HEK293 (cell line): ENCODE measurements around the gene RAB9A.

Source experiments
- GLIS1 ChIP-seq: fragments of 450-650 bp; formaldehyde crosslinking; IDR thresholded peaks from 2 replicates; pipeline ENCODE4 v1.5.1; 2016; ENCODE audit warnings: missing biosample characterization, missing genetic modification characterization
- GLIS2 ChIP-seq: fragments of 450-650 bp; formaldehyde crosslinking; IDR thresholded peaks from 2 replicates; pipeline ENCODE4 v1.5.1; 2016; ENCODE audit warnings: missing biosample characterization, missing genetic modification characterization
- HOXA7 ChIP-seq: sonication (generic); formaldehyde crosslinking; IDR thresholded peaks from 2 replicates; pipeline ENCODE4 v1.8.1; 2022; ENCODE audit warnings: missing genetic modification reagents, borderline replicate concordance
- IKZF3 ChIP-seq: fragments of 450-650 bp; IDR thresholded peaks from 2 replicates; pipeline ENCODE4 v1.5.0; 2018; ENCODE audit warnings: missing biosample characterization, mild to moderate bottlenecking, missing genetic modification characterization, moderate library complexity
- KLF10 ChIP-seq: fragments of 450-650 bp; IDR thresholded peaks from 2 replicates; pipeline ENCODE4 v1.5.1; 2018; ENCODE audit warnings: missing biosample characterization, mild to moderate bottlenecking, missing genetic modification characterization
- KLF9 ChIP-seq: fragments of 450-650 bp; formaldehyde crosslinking; IDR thresholded peaks from 2 replicates; pipeline ENCODE4 v1.5.1; 2016; ENCODE audit warnings: missing biosample characterization, missing genetic modification characterization, low read depth
- MYNN ChIP-seq: fragments of 450-650 bp; formaldehyde crosslinking; IDR thresholded peaks from 2 replicates; pipeline ENCODE4 v1.5.1; 2016; ENCODE audit warnings: missing biosample characterization, missing genetic modification characterization, borderline replicate concordance
- SP7 ChIP-seq: fragments of 450-650 bp; formaldehyde crosslinking; IDR thresholded peaks from 2 replicates; pipeline ENCODE4 v1.5.1; 2016; ENCODE audit warnings: missing biosample characterization, missing genetic modification characterization
- ZBTB1 ChIP-seq: fragments of 450-650 bp; formaldehyde crosslinking; IDR thresholded peaks from 2 replicates; pipeline ENCODE4 v1.5.1; 2016; ENCODE audit warnings: missing biosample characterization, missing genetic modification characterization
- ZBTB17 ChIP-seq: fragments of 450-650 bp; formaldehyde crosslinking; IDR thresholded peaks from 2 replicates; pipeline ENCODE4 v1.5.1; 2016; ENCODE audit warnings: missing biosample characterization, missing genetic modification characterization
- ZBTB8A ChIP-seq: fragments of 450-650 bp; formaldehyde crosslinking; IDR thresholded peaks from 2 replicates; pipeline ENCODE4 v1.5.1; 2016; ENCODE audit warnings: missing biosample characterization, missing genetic modification characterization
- ZEB2 ChIP-seq: fragments of 450-650 bp; formaldehyde crosslinking; IDR thresholded peaks from 2 replicates; pipeline ENCODE4 v1.5.1; 2016; ENCODE audit warnings: missing biosample characterization, missing genetic modification characterization
- ZFP37 ChIP-seq: fragments of 450-650 bp; formaldehyde crosslinking; IDR thresholded peaks from 2 replicates; pipeline ENCODE4 v1.5.1; 2016; ENCODE audit warnings: missing biosample characterization, missing genetic modification characterization
- ZNF114 ChIP-seq: fragments of 450-650 bp; formaldehyde crosslinking; IDR thresholded peaks from 2 replicates; pipeline ENCODE4 v1.5.0; 2017; ENCODE audit warnings: missing biosample characterization, missing genetic modification characterization
- ZNF146 ChIP-seq: fragments of 450-650 bp; formaldehyde crosslinking; IDR thresholded peaks from 2 replicates; pipeline ENCODE4 v1.5.1; 2016; ENCODE audit warnings: missing biosample characterization, missing genetic modification characterization
- ZNF2 ChIP-seq: fragments of 450-650 bp; formaldehyde crosslinking; IDR thresholded peaks from 2 replicates; pipeline ENCODE4 v1.5.1; 2016; ENCODE audit warnings: missing biosample characterization, missing genetic modification characterization
- ZNF24 ChIP-seq: fragments of 450-650 bp; formaldehyde crosslinking; IDR thresholded peaks from 2 replicates; pipeline ENCODE4 v1.5.1; 2016; ENCODE audit warnings: missing biosample characterization, missing genetic modification characterization
- ZNF302 ChIP-seq: fragments of 450-650 bp; formaldehyde crosslinking; IDR thresholded peaks from 2 replicates; pipeline ENCODE4 v1.5.1; 2016; ENCODE audit warnings: missing biosample characterization, missing genetic modification characterization, low read depth
- ZNF350 ChIP-seq: fragments of 450-650 bp; formaldehyde crosslinking; IDR thresholded peaks from 2 replicates; pipeline ENCODE4 v1.5.0; 2017; ENCODE audit warnings: missing biosample characterization, mild to moderate bottlenecking, missing genetic modification characterization
- ZNF433 ChIP-seq: fragments of 450-650 bp; formaldehyde crosslinking; IDR thresholded peaks from 2 replicates; pipeline ENCODE4 v1.5.1; 2016; ENCODE audit warnings: missing biosample characterization, missing genetic modification characterization, low read depth
- ZNF514 ChIP-seq: fragments of 450-650 bp; formaldehyde crosslinking; IDR thresholded peaks from 2 replicates; pipeline ENCODE4 v1.5.1; 2016; ENCODE audit warnings: missing biosample characterization, missing genetic modification characterization
- ZNF521 ChIP-seq: fragments of 450-650 bp; formaldehyde crosslinking; IDR thresholded peaks from 2 replicates; pipeline ENCODE4 v1.5.1; 2017; ENCODE audit warnings: missing biosample characterization, mild to moderate bottlenecking, missing genetic modification characterization
- ZNF610 ChIP-seq: fragments of 450-650 bp; formaldehyde crosslinking; IDR thresholded peaks from 2 replicates; pipeline ENCODE4 v1.5.1; 2016; ENCODE audit warnings: missing biosample characterization, missing genetic modification characterization, borderline replicate concordance
- ZNF621 ChIP-seq: fragments of 450-650 bp; formaldehyde crosslinking; IDR thresholded peaks from 2 replicates; pipeline ENCODE4 v1.5.1; 2017; ENCODE audit warnings: missing biosample characterization, missing genetic modification characterization
- ZNF629 ChIP-seq: fragments of 450-650 bp; formaldehyde crosslinking; IDR thresholded peaks from 2 replicates; pipeline ENCODE4 v1.5.1; 2017; ENCODE audit warnings: missing biosample characterization, missing genetic modification characterization
- ZNF660 ChIP-seq: fragments of 450-650 bp; IDR thresholded peaks from 2 replicates; pipeline ENCODE4 v1.5.1; 2018; ENCODE audit warnings: missing biosample characterization, mild to moderate bottlenecking, missing genetic modification characterization
- ZNF777 ChIP-seq: fragments of 450-650 bp; formaldehyde crosslinking; IDR thresholded peaks from 2 replicates; pipeline ENCODE4 v1.5.1; 2017; ENCODE audit warnings: missing biosample characterization, missing genetic modification characterization, borderline replicate concordance
- ZNF785 ChIP-seq: fragments of 450-650 bp; formaldehyde crosslinking; IDR thresholded peaks from 2 replicates; pipeline ENCODE4 v1.5.1; 2016; ENCODE audit warnings: missing biosample characterization, missing genetic modification characterization
- ZSCAN16 ChIP-seq: fragments of 450-650 bp; formaldehyde crosslinking; IDR thresholded peaks from 2 replicates; pipeline ENCODE4 v1.5.1; 2016; ENCODE audit warnings: missing biosample characterization, missing genetic modification characterization
- TF ChIP-seq, protein P1 (sequence below): fragments of 450-650 bp; formaldehyde crosslinking; IDR thresholded peaks from 2 replicates; pipeline ENCODE4 v1.5.1; 2016; ENCODE audit warnings: missing biosample characterization, missing genetic modification characterization
- TF ChIP-seq, protein P2 (sequence below): fragments of 450-650 bp; formaldehyde crosslinking; IDR thresholded peaks from 2 replicates; pipeline ENCODE4 v1.5.1; 2016; ENCODE audit warnings: missing biosample characterization, missing genetic modification characterization
- TF ChIP-seq, protein P3 (sequence below): fragments of 450-650 bp; formaldehyde crosslinking; IDR thresholded peaks from 2 replicates; pipeline ENCODE4 v1.5.1; 2016; ENCODE audit warnings: missing biosample characterization, missing genetic modification characterization, low read depth
- TF ChIP-seq, protein P4 (sequence below): fragments of 450-650 bp; formaldehyde crosslinking; IDR thresholded peaks from 2 replicates; pipeline ENCODE4 v1.5.1; 2016; ENCODE audit warnings: missing biosample characterization, missing genetic modification characterization
- TF ChIP-seq, protein P5 (sequence below): fragments of 450-650 bp; formaldehyde crosslinking; IDR thresholded peaks from 2 replicates; pipeline ENCODE4 v1.5.1; 2016; ENCODE audit warnings: missing biosample characterization, missing genetic modification characterization

Gene RAB9A

DNA sequence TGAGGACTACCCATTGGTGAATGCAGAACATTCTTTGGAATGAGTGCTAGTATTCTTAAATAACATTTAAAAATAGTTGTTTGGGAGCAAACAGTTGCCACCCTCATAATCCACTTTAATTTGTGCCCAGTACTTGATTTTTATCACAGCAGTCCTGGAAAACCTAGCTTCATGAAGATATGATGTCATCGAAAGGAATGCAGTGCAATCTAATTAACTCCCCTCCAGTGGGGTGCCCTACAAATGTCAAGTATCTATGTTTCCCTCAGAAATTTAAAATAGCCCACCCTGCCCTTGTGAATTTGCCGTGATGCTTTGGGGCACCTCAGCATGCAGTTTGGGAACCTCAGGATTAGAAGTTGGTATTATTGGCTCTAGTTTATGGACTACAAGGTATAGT, 5.4 kb downstream of the RAB9A start (continued):
- TF ChIP-seq, protein P1, sequence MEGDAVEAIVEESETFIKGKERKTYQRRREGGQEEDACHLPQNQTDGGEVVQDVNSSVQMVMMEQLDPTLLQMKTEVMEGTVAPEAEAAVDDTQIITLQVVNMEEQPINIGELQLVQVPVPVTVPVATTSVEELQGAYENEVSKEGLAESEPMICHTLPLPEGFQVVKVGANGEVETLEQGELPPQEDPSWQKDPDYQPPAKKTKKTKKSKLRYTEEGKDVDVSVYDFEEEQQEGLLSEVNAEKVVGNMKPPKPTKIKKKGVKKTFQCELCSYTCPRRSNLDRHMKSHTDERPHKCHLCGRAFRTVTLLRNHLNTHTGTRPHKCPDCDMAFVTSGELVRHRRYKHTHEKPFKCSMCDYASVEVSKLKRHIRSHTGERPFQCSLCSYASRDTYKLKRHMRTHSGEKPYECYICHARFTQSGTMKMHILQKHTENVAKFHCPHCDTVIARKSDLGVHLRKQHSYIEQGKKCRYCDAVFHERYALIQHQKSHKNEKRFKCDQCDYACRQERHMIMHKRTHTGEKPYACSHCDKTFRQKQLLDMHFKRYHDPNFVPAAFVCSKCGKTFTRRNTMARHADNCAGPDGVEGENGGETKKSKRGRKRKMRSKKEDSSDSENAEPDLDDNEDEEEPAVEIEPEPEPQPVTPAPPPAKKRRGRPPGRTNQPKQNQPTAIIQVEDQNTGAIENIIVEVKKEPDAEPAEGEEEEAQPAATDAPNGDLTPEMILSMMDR (tag by site-specific recombination), result no peak
- TF ChIP-seq ZNF302 (tag by site-specific recombination), result no peak
- 0 out of 2 replicates have a peak, but pooled peaks have one; percentile 17 for TF ChIP-seq ZBTB8A (tag by site-specific recombination)
- TF ChIP-seq HOXA7, result no peak
- TF ChIP-seq ZSCAN16 (tag by site-specific recombination), result no peak
- no peak for TF ChIP-seq ZBTB1 (tag by site-specific recombination)
- TF ChIP-seq ZNF514, result no peak
- peak; percentile 52 for TF ChIP-seq SP7 (tag by site-specific recombination)
- TF ChIP-seq, protein P2, sequence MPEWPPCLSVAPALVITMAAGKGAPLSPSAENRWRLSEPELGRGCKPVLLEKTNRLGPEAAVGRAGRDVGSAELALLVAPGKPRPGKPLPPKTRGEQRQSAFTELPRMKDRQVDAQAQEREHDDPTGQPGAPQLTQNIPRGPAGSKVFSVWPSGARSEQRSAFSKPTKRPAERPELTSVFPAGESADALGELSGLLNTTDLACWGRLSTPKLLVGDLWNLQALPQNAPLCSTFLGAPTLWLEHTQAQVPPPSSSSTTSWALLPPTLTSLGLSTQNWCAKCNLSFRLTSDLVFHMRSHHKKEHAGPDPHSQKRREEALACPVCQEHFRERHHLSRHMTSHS (tag by site-specific recombination), result no peak
- TF ChIP-seq, protein P3, sequence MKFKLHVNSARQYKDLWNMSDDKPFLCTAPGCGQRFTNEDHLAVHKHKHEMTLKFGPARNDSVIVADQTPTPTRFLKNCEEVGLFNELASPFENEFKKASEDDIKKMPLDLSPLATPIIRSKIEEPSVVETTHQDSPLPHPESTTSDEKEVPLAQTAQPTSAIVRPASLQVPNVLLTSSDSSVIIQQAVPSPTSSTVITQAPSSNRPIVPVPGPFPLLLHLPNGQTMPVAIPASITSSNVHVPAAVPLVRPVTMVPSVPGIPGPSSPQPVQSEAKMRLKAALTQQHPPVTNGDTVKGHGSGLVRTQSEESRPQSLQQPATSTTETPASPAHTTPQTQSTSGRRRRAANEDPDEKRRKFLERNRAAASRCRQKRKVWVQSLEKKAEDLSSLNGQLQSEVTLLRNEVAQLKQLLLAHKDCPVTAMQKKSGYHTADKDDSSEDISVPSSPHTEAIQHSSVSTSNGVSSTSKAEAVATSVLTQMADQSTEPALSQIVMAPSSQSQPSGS, result peak; percentile 91
- no peak for TF ChIP-seq ZNF785 (tag by site-specific recombination)
- TF ChIP-seq ZNF350 (tag by site-specific recombination), result no peak
- TF ChIP-seq KLF10 (tag by site-specific recombination), result no peak
- TF ChIP-seq ZNF660 (tag by site-specific recombination), result 0 out of 2 replicates have a peak, but pooled peaks have one; percentile 31
- TF ChIP-seq ZEB2, result peak; percentile 62; the same call in 1 of the 2 replicates
- no peak for TF ChIP-seq ZBTB17 (tag by site-specific recombination)
- no peak for TF ChIP-seq ZNF433 (tag by site-specific recombination)
- no peak for TF ChIP-seq ZNF610 (tag by site-specific recombination)
- TF ChIP-seq MYNN (tag by site-specific recombination), result no peak
- TF ChIP-seq ZNF777 (tag by site-specific recombination), result no peak
- TF ChIP-seq GLIS1 (tag by site-specific recombination), result peak; percentile 74
- TF ChIP-seq ZFP37 (tag by site-specific recombination), result no peak
- no peak for TF ChIP-seq ZNF621 (tag by site-specific recombination)
- TF ChIP-seq, protein P4, sequence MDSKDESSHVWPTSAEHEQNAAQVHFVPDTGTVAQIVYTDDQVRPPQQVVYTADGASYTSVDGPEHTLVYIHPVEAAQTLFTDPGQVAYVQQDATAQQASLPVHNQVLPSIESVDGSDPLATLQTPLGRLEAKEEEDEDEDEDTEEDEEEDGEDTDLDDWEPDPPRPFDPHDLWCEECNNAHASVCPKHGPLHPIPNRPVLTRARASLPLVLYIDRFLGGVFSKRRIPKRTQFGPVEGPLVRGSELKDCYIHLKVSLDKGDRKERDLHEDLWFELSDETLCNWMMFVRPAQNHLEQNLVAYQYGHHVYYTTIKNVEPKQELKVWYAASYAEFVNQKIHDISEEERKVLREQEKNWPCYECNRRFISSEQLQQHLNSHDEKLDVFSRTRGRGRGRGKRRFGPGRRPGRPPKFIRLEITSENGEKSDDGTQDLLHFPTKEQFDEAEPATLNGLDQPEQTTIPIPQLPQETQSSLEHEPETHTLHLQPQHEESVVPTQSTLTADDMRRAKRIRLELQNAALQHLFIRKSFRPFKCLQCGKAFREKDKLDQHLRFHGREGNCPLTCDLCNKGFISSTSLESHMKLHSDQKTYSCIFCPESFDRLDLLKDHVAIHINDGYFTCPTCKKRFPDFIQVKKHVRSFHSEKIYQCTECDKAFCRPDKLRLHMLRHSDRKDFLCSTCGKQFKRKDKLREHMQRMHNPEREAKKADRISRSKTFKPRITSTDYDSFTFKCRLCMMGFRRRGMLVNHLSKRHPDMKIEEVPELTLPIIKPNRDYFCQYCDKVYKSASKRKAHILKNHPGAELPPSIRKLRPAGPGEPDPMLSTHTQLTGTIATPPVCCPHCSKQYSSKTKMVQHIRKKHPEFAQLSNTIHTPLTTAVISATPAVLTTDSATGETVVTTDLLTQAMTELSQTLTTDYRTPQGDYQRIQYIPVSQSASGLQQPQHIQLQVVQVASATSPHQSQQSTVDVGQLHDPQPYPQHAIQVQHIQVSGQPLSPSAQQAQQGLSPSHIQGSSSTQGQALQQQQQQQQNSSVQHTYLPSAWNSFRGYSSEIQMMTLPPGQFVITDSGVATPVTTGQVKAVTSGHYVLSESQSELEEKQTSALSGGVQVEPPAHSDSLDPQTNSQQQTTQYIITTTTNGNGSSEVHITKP (tag by site-specific recombination), result peak; percentile 78
- no peak for TF ChIP-seq GLIS2
- TF ChIP-seq ZNF521 (tag by site-specific recombination), result no peak
- TF ChIP-seq ZNF24, result no peak
- 0 out of 2 replicates have a peak, but pooled peaks have one; percentile 33 for TF ChIP-seq IKZF3 (tag by site-specific recombination)
- TF ChIP-seq, protein P5, sequence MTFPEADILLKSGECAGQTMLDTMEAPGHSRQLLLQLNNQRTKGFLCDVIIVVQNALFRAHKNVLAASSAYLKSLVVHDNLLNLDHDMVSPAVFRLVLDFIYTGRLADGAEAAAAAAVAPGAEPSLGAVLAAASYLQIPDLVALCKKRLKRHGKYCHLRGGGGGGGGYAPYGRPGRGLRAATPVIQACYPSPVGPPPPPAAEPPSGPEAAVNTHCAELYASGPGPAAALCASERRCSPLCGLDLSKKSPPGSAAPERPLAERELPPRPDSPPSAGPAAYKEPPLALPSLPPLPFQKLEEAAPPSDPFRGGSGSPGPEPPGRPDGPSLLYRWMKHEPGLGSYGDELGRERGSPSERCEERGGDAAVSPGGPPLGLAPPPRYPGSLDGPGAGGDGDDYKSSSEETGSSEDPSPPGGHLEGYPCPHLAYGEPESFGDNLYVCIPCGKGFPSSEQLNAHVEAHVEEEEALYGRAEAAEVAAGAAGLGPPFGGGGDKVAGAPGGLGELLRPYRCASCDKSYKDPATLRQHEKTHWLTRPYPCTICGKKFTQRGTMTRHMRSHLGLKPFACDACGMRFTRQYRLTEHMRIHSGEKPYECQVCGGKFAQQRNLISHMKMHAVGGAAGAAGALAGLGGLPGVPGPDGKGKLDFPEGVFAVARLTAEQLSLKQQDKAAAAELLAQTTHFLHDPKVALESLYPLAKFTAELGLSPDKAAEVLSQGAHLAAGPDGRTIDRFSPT (tag by site-specific recombination), result peak; percentile 91
- no peak for TF ChIP-seq ZNF146 (tag by site-specific recombination)
- no peak for TF ChIP-seq ZNF114
- TF ChIP-seq ZNF629 (tag by site-specific recombination), result peak; percentile 79
- no peak for TF ChIP-seq ZNF2 (tag by site-specific recombination)
- TF ChIP-seq KLF9 (tag by site-specific recombination), result no peak
